Measurements from ENCODE around the gene ZNF652.

The ZNF652 gene

GRCh38 chr17:49252148-49252695 is 109.8 kb downstream of the ZNF652 start:
- Histone ChIP-seq H3F3A (ENCODE audit: control insufficient read depth, insufficient read depth) (no peaks in the 10 kb centered on the region), H3K36me3 (ENCODE audit: control insufficient read depth, low read length) (no peaks in the 10 kb centered on the region), H4K20me1 (ENCODE audit: control insufficient read depth, insufficient read depth, low read depth, low read length) (no peaks in the 10 kb centered on the region), H3K9me3 (ENCODE audit: control insufficient read depth, insufficient read depth, low read length) (no peaks in the 10 kb centered on the region), H3K79me2 (ENCODE audit: control insufficient read depth, low read length) (no peaks in the 10 kb centered on the region), H3K27ac (ENCODE audit: low read depth, low read length) (no peak overlapping the region), H3K4me1 (ENCODE audit: control insufficient read depth, low read length) (peaks cover 18% of the 10 kb centered on the region), H3K4me2 (ENCODE audit: low read length) (no peak overlapping the region), H3K4me3 (ENCODE audit: low read length) (no peak overlapping the region), H3K27me3 (ENCODE audit: control insufficient read depth, low read length) (peaks cover 22% of the 10 kb centered on the region), H3K9me2 (replicated peaks; ENCODE audit: control insufficient read depth, low read length) (no peaks in the 10 kb centered on the region)
- TF ChIP-seq, protein P1, sequence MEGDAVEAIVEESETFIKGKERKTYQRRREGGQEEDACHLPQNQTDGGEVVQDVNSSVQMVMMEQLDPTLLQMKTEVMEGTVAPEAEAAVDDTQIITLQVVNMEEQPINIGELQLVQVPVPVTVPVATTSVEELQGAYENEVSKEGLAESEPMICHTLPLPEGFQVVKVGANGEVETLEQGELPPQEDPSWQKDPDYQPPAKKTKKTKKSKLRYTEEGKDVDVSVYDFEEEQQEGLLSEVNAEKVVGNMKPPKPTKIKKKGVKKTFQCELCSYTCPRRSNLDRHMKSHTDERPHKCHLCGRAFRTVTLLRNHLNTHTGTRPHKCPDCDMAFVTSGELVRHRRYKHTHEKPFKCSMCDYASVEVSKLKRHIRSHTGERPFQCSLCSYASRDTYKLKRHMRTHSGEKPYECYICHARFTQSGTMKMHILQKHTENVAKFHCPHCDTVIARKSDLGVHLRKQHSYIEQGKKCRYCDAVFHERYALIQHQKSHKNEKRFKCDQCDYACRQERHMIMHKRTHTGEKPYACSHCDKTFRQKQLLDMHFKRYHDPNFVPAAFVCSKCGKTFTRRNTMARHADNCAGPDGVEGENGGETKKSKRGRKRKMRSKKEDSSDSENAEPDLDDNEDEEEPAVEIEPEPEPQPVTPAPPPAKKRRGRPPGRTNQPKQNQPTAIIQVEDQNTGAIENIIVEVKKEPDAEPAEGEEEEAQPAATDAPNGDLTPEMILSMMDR (IDR thresholded peaks at IDR 0.05; ENCODE audit: low read depth, low read length, poor library complexity, severe bottlenecking) = no peak
- TF ChIP-seq EZH2phosphoT487 (IDR thresholded peaks at IDR 0.05; ENCODE audit: borderline replicate concordance, low read length) = no peak

DNA sequence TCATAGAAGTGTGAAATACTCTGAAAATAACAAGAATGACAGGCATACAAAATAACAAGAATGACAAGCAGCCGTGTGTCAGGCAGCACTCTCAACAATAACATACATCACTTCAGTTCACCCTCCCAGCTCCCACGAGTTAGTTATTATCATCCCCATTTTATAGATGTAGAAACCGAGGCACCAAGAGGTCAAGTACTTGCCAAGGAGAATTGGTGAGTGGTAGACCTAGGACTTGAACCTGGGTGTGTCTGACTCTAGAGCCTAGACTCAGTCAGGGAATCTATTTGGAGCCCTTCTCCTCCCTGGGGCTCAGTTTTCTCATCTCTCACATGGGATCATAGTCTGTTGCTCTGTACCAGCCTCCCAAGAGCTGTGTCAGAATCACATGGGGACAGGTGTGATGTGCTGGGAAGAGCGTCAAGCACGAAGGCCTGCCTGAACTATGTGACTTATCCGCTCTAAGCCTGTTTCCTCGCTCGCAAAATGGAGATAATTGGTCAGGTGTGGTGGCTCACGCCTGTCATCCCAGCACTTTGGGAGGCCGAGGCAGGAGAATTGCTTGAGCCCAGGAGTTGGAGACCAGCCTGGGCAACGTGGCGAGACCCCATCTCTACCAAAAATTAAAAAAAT is 112.0 kb downstream of the ZNF652 start:
- H3K4me2 ChIP-seq (ENCODE audit: low read length) = peak overlapping the region; percentile 39; the same call in 1 of the 2 replicates

DNA sequence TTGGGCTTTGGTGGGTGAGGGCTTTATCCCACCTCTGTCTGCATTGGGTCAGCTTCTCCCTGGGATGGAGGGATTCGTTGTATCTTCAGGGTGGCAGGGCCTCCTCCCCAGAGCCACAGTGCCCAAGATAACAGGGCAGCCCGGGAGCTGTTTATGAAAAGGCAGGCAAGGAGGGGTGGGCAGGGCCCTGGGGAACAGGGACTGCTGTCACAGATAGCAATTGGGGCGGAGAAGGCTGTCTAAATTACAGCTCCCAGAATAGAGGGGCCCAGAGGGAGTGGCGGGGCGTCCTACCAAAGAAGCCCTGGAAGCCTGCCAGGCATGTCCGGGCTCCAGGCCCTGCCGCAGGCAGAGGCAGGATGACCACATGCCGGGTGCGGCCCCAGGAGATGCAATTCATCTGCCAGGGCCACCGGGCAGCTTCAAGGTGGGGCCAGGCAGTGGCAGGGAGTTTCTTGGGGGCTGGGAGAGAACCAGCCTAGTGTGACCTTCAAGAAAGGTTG is 112.7 kb downstream of the ZNF652 start:
- Histone ChIP-seq H3K9me2 (replicated peaks; ENCODE audit: control insufficient read depth, low read length) (no peaks in the 10 kb centered on the region), H3K4me1 (ENCODE audit: control insufficient read depth, low read length) (peaks cover 18% of the 10 kb centered on the region), H3K9me3 (ENCODE audit: control insufficient read depth, insufficient read depth, low read length) (no peaks in the 10 kb centered on the region), H3K36me3 (ENCODE audit: control insufficient read depth, low read length) (no peaks in the 10 kb centered on the region), H4K20me1 (ENCODE audit: control insufficient read depth, insufficient read depth, low read depth, low read length) (no peaks in the 10 kb centered on the region), H3K27ac (ENCODE audit: low read depth, low read length) (no peak overlapping the region), H3K4me2 (ENCODE audit: low read length) (peak overlapping the region; percentile 39), H3K79me2 (ENCODE audit: control insufficient read depth, low read length) (no peaks in the 10 kb centered on the region), H3K4me3 (ENCODE audit: low read length) (no peak overlapping the region), H3K27me3 (ENCODE audit: control insufficient read depth, low read length) (peaks cover 24% of the 10 kb centered on the region), H3F3A (ENCODE audit: control insufficient read depth, insufficient read depth) (no peaks in the 10 kb centered on the region)
- TF ChIP-seq EZH2phosphoT487 (IDR thresholded peaks at IDR 0.05; ENCODE audit: borderline replicate concordance, low read length) = no peak
- TF ChIP-seq, protein P1 (IDR thresholded peaks at IDR 0.05; ENCODE audit: low read depth, low read length, poor library complexity, severe bottlenecking) = no peak

More for the DNA sequence above, 112.0 kb downstream of the ZNF652 start:
- Histone ChIP-seq H3K4me1 (ENCODE audit: control insufficient read depth, low read length) (peaks cover 18% of the 10 kb centered on the region), H3K36me3 (ENCODE audit: control insufficient read depth, low read length) (no peaks in the 10 kb centered on the region), H4K20me1 (ENCODE audit: control insufficient read depth, insufficient read depth, low read depth, low read length) (no peaks in the 10 kb centered on the region), H3K27me3 (ENCODE audit: control insufficient read depth, low read length) (peaks cover 24% of the 10 kb centered on the region), H3K4me3 (ENCODE audit: low read length) (no peak overlapping the region), H3K9me3 (ENCODE audit: control insufficient read depth, insufficient read depth, low read length) (no peaks in the 10 kb centered on the region), H3K79me2 (ENCODE audit: control insufficient read depth, low read length) (no peaks in the 10 kb centered on the region), H3K9me2 (replicated peaks; ENCODE audit: control insufficient read depth, low read length) (no peaks in the 10 kb centered on the region), H3K27ac (ENCODE audit: low read depth, low read length) (no peak overlapping the region), H3F3A (ENCODE audit: control insufficient read depth, insufficient read depth) (no peaks in the 10 kb centered on the region)
- no peak for TF ChIP-seq EZH2phosphoT487 (IDR thresholded peaks at IDR 0.05; ENCODE audit: borderline replicate concordance, low read length)
- TF ChIP-seq, protein P1 (IDR thresholded peaks at IDR 0.05; ENCODE audit: low read depth, low read length, poor library complexity, severe bottlenecking) = no peak
